Measurements from ENCODE around the gene SP1.
"Not testable (repeated sequence)": the region's sequence is repeated elsewhere in the genome, so short reads cannot be mapped to it uniquely, and the experiment has no call there.

Gene SP1

GRCh38 chr12:53380104-53380793 is at the start of gene SP1:
Gene SP1, plus strand, starts transcription at chr12:53380176. Its CDS starts 116 bp downstream, at chr12:53380292.
- DNase-seq = peak; percentile 97

- no peak for DNase-seq
Measured at GRCh38 chr12:53330671-53331070, 49.3 kb upstream of the SP1 start.

GRCh38 chr12:53332339-53332738 is 47.6 kb upstream of the SP1 start:
- not testable (repeated sequence) for DNase-seq

- DNase-seq = no peak
Measured at GRCh38 chr12:53332744-53333143, 47.2 kb upstream of the SP1 start.

GRCh38 chr12:53333289-53333688 is 46.7 kb upstream of the SP1 start:
- no peak for DNase-seq

GRCh38 chr12:53333845-53334244 is 46.1 kb upstream of the SP1 start:
- no peak for DNase-seq

- no peak for DNase-seq
Measured at GRCh38 chr12:53334822-53335221, 45.2 kb upstream of the SP1 start.

- peak; percentile 28 for DNase-seq
Measured at GRCh38 chr12:53336181-53336681, 43.7 kb upstream of the SP1 start, which contains the start of gene SP7. Gene SP7, minus strand, starts transcription at chr12:53336354. Its CDS starts 708 bp downstream, at chr12:53335646.

- no peak for DNase-seq
Measured at GRCh38 chr12:53338017-53338416, 42.0 kb upstream of the SP1 start.

- DNase-seq = no peak
Measured at GRCh38 chr12:53338916-53339315, 41.1 kb upstream of the SP1 start.

GRCh38 chr12:53340398-53340797 is 39.6 kb upstream of the SP1 start:
- no peak for DNase-seq

- DNase-seq = no peak
Measured at GRCh38 chr12:53343449-53343848, 36.5 kb upstream of the SP1 start.

GRCh38 chr12:53343969-53344368 is 36.0 kb upstream of the SP1 start:
- DNase-seq = no peak

- no peak for DNase-seq
Measured at GRCh38 chr12:53344487-53344823, 35.5 kb upstream of the SP1 start.

- DNase-seq = peak; percentile 82
Measured at GRCh38 chr12:53344824-53345485, 35.0 kb upstream of the SP1 start.

GRCh38 chr12:53345486-53346188 is 34.3 kb upstream of the SP1 start:
- DNase-seq = no peak

- DNase-seq = no peak
Measured at GRCh38 chr12:53346491-53346890, 33.5 kb upstream of the SP1 start.

- DNase-seq = no peak
Measured at GRCh38 chr12:53347905-53348304, 32.1 kb upstream of the SP1 start.

- DNase-seq = peak; percentile 92
Measured at GRCh38 chr12:53352331-53353256, 27.4 kb upstream of the SP1 start.

- no peak for DNase-seq
Measured at GRCh38 chr12:53353257-53353655, 26.7 kb upstream of the SP1 start.

GRCh38 chr12:53355121-53355520 is 24.9 kb upstream of the SP1 start:
- DNase-seq = no peak

GRCh38 chr12:53358836-53359419 is 21.0 kb upstream of the SP1 start:
- DNase-seq = no peak
